GM21723 (cell line): ENCODE data around the gene LAS1L.
"Not testable (repeated sequence)": the region's sequence is repeated elsewhere in the genome, so short reads cannot be mapped to it uniquely, and the experiment has no call there.

Source experiments
- ATAC-seq: cut with Tn5 transposase; IDR thresholded peaks from one replicate; pipeline ENCODE4 v1.9.1; 2021; ENCODE audit warnings: mild to moderate bottlenecking, moderate library complexity; ENCODE audit not compliant: unreplicated experiment

The LAS1L gene

DNA sequence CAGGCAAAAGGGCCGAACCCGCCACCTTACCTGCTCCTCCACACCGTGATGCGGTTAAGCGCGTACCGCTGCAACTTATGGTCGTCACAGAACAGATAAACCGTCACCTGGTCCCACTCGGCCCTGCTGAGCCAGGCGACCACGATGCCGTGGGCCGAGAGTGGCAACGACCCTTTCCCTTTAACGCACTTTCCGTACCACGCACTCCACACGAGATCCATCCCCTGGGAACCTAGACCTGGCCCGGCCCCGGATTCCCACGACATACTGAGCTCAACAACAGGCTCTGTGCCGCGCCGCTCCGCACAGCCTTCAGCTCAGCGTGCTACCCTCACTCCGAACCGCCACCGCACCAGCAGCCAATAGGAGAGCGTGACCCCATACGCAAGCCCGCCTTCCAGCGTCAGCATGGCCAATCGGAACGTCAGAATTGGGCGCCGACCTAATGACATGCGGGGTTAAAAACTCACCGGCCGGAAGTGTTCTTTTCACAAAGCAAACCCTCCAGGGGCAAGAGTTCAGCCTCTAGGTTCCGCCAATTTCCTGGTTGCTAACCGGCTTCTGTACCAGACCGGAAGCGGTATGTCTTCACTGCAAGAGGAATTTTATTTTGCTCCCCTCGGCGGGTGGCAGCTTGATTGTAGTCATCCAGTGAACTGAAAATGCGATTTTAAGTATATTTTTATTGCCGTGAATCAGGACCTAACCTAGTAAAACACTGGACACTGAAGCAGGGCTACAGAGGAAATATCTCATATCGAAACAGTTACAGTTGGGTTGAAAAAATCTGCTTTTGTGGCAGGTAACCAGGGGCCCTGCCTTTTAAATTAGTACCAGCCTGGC, at the start of gene LAS1L:
LAS1L (minus strand) TSS at position 338 of the 843 bp plus-strand sequence; CDS start at position 266, 72 bp downstream.
- ATAC-seq, result peak; percentile 99

DNA sequence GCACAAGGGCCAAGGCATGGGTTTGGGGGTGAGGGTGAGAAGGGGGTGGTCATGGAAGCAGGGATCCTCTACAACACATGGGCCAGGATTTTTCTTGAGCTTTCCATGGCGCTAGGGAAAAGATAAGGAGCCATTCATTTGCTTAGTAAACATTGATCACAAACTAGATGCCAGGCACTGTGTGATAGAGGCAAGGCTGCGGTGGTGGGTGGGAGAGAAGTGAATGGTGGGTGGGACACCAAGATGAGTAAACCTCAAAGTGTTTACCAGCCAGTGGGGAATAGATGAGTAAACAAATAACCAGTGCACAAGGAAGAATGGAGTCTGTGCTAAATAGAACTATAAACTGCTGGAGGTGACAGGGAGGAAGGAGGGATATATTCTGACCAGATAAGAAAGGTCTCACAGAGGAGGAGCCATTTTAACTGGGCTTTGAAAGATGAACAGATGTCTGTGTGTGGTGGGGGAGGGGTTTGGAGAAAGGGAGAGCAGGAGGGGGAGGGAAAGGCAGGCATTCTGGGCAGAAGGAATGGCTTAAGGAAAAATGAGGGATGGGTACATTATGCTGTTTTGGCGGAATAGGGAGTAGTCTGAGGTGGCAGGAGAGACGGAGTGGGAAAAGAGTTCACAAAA, 48.0 kb upstream of the LAS1L start:
- ATAC-seq, result no peak

DNA sequence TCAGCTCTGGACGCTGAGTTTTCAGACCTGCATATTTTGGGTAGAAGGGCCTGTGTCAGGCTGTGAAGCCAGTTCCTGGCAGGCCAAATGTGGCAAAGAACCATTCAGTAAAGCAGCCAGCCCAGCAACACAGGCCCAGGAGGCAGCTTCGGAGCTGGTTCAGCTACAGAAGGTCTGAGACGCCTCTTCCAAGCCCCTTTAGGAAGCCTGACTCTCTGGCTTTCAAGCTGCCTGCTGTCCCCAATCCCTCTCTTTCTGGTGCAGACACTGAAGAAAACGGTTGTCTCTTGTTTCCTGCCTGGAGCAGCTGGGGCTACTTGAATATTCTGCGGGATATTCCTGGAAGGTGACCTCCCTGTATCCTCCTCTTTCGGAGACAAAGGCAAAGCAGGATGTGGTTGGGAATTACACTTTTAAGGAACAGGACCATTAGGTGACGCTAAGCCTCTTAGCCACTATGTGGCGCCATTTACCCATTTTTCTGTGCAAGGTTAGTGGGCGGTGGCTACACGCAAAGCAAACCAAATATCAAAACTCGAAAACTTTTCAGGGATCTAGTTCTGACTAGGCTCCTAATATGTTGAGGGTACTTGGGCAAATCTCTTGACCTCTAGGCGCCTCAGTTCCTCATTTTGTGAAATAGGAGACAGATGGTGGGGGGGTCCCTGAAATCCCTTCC, 47.2 kb upstream of the LAS1L start:
- peak; percentile 85 for ATAC-seq

DNA sequence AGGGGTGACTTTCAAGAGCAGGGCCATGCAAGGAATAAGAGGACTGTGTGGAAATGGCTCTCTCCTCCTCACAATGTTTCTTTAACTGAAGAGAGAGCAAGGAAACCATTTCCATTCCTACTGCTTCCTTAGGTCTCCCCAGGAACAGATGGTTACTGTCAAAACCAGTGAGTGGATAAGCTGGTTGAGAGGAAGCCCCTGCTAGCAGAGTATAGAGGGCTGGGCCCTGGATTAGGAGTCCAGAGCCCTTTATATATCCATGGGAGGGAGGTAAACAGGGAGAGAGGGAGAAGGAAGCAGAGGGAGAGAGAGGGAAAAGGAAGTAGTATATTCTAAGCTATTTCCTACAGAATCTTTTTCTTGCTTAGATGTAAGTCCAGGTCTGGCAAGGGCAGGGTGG, 43.8 kb upstream of the LAS1L start:
- no peak for ATAC-seq

DNA sequence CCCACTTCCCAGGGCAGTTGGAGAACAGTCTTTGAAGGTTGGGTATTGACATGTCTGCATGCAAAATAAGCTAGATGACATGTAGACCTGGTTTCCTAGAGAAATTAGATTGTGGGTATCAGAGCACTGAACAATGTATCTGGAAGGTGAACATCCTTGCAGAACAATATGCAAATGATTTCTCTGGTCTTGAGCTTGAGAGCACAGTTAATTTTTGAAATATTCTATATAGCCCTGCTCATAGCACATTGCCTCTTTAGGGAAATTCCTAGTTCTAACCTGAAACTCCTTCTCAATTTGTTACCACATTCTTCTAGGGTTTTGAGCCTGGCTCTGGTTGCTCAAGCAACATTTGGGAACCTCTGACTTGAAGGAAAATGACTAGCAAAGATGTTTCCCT, 41.6 kb upstream of the LAS1L start:
- no peak for ATAC-seq

DNA sequence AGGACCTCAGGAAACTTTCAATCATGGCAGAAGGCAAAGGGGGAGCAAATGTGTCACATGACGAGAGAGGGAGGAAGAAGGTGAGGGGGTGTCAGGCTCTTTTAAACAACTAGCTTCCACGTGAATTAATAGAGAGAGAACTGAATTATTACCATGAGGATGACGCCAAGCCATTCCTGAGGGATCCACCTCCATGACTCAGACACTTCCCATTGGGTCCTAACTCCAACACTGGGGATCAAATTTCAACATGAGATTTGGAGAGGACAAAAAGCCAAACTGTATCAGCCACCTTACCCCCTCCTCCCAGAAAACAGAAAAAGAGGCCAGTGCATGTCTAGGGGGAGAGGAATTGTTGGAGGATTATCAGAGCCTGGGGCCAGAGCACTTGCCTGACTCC, 40.4 kb upstream of the LAS1L start:
- ATAC-seq, result no peak

DNA sequence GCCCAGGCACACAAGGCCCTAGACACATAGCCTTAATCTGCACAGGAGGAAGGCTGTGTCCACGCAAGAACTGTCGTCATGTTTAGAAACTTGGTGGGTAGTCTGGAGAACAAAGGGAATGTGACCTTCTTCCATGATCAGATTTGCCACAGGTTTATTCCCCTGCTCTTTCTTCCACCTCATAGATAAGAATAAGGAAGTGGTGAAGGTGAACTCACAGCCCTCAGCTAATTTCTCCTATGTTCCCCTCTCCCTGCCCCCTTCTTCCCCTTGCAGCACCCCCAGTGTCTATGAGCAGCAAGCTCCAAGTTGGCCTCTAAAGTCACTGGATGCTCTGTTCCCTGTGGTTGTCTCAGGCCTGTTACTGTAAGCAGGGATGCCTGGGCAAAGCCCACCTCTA, 39.8 kb upstream of the LAS1L start:
- ATAC-seq, result no peak

DNA sequence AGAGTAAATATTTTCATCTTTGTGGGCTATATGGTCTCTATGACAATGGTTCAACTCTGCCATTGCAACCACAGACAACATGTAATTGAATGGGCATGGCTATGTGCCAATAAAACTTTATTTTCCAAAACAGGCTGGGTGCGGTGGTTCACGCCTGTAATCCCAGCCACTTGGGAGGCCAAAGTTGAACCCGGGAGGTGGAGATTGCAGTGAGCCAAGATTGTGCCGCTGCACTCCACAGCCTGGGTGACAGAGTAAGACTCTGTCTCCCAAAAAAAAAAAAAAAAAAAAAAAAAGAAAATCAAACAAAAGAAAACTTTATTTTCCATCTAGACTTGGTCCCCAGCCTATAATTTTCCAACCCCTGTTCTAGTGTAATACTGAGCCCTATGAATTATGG, 38.4 kb upstream of the LAS1L start:
- ATAC-seq, result no peak

DNA sequence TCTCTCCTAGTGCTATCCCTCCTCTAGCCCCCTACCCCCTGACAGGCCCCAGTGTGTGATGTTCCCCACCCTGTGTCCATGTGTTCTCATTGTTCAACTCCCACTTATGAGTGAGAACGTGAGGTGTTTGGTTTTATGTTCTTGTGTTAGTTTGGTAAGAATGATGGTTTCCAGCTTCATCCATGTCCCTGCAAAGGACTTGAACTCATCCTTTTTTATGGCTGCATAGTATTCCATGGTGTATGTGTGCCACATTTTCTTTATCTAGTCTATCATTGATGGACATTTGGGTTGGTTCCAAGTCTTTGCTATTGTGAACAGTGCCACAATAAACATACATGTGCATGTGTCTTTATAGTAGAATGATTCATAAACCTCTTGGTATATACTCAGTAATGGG, 28.3 kb upstream of the LAS1L start:
- not testable (repeated sequence) for ATAC-seq

DNA sequence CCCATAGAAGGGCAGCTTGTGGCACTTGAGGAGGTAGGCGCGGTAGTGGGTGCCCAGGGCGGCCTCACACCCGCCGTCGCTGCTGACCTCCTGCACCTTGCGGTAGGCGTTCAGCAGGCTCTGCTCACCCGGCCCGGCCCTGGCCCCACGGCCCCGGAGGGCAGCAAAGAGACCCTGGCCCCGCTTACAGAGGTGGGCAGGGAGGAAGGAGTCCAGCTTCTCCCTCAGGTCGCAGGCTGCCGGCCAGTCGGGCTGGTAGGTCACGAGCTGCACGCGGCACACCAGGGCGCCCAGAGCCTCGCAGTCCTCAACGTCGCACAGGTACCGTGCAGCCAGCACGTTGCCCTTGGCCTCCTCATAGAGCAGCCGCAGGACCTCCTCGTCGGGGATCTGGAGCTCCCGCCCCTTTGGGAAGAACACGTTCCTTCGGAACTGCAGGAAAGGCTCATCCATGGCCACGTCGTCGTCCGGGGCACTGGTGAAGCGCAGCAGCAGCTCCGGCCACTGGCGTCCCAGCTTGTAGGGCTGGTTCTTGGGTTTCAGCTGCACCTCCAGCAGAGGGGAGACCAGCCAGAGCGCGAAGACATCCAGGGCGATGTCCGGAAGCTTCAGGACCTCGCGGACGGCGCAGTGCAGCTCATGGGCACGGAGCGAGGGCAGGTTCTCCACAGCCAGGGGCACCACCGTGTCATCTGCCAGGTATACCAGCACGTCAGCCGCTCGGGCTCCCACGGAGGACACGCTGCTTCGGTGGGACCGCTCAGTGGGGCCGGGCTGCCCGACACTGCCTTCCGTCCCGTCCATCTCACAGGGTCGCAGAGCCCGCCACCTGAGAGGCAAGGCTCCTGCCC, 17.1 kb upstream of the LAS1L start:
- no peak for ATAC-seq

DNA sequence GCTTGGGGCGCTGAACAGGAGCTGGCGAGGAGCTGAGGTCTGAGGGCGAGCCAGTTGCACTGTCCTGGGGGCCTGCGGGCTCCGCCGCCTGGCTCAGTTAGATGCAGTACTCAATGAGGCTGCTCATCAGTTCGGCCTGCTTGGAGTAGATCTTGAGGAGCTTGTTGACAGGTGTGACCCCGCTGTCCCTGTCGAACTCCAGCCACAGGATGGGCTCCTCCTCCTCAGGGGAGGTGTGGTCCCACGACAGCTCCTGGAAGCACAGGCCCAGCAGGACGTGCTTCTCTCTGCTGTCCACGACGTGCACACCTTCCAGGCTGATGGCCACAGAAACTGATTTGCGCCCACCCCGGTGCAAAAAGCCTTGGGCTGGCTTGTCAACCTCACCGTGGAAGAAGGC, 16.5 kb upstream of the LAS1L start:
- ATAC-seq, result no peak

DNA sequence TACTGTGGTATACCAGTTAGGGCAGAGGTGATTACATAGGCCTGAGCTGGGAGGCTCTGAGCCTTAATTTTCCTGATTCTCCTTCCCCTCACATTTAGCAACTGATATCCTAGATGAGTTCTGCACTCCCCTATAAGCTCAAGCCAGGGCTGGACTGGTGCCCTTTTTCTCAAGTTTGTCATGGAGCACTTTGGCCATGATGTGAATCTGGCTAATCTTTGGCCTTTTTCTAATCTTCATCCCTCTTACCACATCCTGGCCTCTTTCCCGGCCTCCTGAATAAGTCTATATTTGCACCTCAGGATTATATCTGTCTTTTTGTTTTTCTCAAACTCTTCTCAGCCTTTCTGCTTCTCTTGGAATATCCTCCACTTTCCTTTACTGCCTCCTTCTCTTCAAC, 10.9 kb upstream of the LAS1L start:
- ATAC-seq, result no peak

DNA sequence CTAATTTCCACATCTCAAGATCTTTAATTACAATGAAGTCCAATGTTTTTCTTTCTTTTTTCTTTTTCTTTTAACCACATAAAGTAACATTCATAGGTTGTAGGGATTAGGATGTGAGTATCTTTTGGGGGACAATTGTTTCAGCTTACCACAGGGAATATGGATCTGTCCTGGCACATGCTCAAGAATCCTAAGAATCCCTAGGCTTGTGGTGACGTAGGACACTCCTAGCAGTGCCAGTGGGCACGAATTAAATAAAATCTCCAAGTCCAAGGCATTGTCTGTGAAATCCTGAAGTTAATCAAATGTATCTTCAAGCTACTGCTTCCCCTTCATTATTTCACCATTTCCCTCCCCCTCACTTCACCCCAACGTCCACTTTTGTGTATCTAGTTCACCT, 2.6 kb upstream of the LAS1L start:
- ATAC-seq, result no peak

DNA sequence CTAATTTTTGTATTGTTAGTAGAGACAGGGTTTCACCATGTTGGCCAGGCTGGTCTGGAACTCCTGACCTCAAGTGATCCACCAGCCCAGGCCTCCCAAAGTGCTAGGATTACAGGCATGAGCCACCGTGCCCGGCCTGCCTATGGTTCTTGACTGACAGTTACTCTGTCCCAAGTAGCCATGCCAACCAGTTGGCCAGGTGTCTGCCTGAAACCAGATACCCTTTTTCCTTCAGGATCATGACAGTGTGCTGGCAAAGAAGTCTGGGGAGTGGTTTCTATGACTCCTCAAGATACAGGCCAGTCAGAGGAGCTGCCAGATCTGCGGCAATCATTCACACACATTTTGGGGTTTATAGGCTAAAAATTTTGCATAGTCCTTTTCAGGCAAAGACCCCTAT, 1.7 kb upstream of the LAS1L start:
- no peak for ATAC-seq

DNA sequence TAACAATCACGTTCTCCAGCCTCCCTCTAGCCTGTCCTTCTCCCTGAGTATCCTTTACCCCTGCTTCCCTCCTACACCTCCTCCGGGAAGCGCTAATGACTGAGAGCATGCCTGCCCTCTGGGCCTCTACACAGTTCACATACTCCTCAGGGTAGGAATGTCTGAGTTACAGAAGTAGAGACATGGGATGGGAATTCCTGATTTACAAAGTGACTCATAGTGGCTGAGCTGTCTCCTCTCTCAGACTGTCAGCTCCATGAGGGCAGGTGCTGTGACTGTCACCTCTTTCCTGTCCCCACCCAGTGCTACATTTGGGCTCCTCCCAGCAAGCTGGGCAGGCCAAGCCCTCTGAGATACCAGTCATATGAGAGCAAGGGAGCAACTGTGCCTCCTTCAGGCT, 2.6 kb downstream of the LAS1L start:
- no peak for ATAC-seq

DNA sequence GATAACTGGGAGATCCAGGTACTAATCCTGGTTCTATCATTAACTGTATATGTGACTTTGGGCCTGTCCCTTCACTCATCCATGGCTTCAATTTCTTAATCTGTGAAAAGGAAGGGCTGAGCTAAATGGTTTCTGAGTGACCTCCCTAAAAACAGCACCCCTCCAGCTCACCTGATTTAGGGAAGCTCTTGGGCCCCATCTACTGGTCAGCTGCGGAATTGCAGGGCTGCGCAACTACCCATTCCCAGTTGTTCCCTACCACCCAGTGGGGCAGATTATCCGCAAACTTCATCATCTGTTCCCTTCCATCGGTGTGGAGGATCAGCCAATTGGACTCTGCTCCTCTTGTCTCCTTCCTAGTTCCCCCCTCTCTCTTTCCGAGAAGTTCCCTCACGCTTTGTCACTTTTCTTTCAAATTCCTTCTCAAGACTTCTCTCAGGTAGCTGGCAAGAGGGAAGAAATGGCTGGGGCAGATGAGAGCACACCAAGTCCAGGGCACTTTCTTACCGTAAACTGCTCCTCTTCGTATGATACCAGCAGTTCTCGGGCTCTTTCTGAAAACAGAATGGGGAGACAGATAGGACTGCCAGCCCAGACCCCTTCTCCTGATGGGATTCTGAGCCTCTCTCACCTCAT, 5.8 kb downstream of the LAS1L start:
- peak; percentile 61 for ATAC-seq

DNA sequence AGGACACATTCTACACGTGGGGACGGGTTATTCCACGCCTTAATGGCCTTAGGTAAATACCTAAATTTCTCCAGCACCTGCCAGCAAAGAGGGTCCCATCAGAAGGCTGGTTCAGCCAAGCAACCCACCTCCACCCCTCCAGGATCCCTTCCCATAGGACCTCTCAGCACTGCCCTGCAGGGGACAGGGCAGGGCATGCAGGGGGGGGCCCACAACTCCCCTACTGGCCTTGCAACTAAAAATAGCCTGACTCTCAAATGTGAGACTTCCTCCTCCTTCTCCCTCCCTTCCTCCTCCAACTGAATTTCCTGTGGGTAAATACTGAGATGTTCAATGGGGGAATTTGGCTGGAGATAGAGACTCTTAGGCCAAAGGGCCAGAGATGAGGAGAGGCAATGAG, 6.3 kb downstream of the LAS1L start:
- ATAC-seq, result no peak

DNA sequence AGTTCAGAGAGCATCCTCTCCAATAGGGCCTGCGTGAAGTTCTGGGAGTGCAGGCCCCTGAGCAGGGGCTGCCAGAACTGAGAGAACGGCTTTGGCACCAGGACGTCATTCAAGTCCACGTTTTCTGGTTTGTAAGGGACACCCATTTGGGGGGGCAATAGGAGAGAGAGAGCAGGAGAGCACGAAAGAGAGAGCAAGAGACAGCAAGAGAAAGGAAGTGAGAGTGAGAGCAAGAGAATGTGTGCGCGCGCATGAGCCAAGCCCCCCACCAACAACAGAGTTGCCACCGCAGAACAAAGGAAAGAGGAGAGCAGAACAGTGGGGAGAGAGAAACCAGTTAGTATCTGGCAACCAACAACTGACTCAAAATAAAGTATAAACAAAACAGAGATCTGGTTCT, 10.4 kb downstream of the LAS1L start:
- ATAC-seq, result no peak

DNA sequence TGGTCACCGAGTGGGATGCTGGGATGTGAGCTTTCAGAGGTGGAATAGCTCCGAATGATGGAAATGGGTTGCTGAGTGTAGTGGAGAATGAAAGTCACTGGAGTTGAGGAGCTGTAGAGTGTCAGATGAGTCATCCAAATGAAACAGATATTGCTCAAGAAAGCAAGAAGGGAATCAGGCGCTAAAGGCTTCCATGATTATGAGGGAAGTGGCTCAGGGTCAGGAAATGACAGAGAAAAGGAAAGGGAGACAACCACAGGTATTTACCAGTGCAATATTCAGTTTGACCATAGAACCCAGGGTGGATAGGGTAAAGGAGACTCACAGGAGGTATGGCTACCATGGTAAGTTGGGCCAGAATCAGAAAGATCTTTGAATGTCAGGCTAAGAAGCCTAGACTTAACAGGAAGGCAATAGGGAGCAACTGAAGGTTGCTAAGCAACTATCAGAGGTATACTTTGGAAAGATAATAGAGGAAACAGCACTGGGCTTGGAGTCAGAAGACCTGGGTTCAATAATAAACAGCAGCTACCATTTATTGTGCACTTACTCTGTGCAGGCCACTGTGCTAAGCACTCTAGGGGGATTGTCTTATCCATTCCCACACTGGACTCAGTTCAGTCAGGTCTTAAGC, 11.7 kb downstream of the LAS1L start:
- no peak for ATAC-seq

DNA sequence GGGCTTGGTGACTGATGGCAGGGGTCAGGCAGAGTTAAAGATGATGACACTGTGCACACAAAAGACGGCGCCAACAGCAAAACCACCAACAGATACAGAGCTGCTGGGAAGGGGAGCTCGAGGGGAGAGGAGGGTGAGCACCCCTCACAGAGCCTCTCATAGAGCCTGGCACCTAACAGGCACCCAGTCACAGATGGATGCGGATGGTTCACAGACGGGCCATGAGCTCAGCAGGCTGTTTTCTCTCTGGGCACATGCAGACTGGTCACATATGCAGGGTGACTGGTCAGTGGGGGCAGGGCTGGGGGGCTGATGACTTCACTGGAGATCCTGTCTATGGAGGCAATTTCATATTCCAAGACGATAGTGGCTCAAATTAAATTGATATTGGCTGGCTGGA, 15.1 kb downstream of the LAS1L start:
- ATAC-seq, result not testable (repeated sequence)
